Measurements from ENCODE around the gene CMTM4. TPM values are rescaled to one million over a fixed set of nuclear protein-coding genes. Genes with fewer than 3 reads are reported as not detected.

CMTM4 gene
- total and polyA plus RNA-seq, 7 donors = 6.1 to 65.1 (median 12.5) TPM

- H3K4me3 ChIP-seq = no peak overlapping the region
- H3K27me3 ChIP-seq = no peaks in the 10 kb centered on the region
- TF ChIP-seq EP300 (IDR thresholded peaks at IDR 0.05) = no peak
- TF ChIP-seq POLR2A (IDR thresholded peaks at IDR 0.05) = no peak
- TF ChIP-seq CTCF (IDR thresholded peaks at IDR 0.05) = no peak
- TF ChIP-seq POLR2AphosphoS5 (IDR thresholded peaks at IDR 0.05) = no peak
- peaks cover 0 to 16% (median 13%) of the 10 kb centered on the region in 4 donors for H3K4me1 ChIP-seq
- H3K9me3 ChIP-seq = no peaks in the 10 kb centered on the region
- no peak overlapping the region for H3K27ac ChIP-seq
- H3K36me3 ChIP-seq = peaks cover 0 to 34% (median 6%) of the 10 kb centered on the region in 4 donors
- 85 to 91% methylated on average over 2 of the region's 2 CpGs for WGBS, 2 donors
- intact Hi-C loops (cut with DNase I) = no loop called here
- no peak for DNase-seq
Measured at GRCh38 chr16:66617010-66617434, 79.5 kb downstream of the CMTM4 start.

GRCh38 chr16:66616592-66616991, 80.0 kb downstream of the CMTM4 start:
- no peak for DNase-seq
- WGBS, 2 donors = 86% methylated on average over 9 of the region's 9 CpGs

GRCh38 chr16:66616169-66616568, 80.4 kb downstream of the CMTM4 start:
- no peaks in the 10 kb centered on the region for H3K9me3 ChIP-seq
- H3K4me1 ChIP-seq = peaks cover 0 to 16% (median 13%) of the 10 kb centered on the region in 4 donors
- peaks cover 0 to 36% (median 6%) of the 10 kb centered on the region in 4 donors for H3K36me3 ChIP-seq
- 90 to 94% methylated on average over 4 of the region's 4 CpGs for WGBS, 2 donors
- H3K27me3 ChIP-seq = no peaks in the 10 kb centered on the region
- intact Hi-C loops (cut with DNase I) = no loop called here
- no peak for TF ChIP-seq POLR2A (IDR thresholded peaks at IDR 0.05)
- TF ChIP-seq CTCF (IDR thresholded peaks at IDR 0.05) = no peak
- no peak for TF ChIP-seq POLR2AphosphoS5 (IDR thresholded peaks at IDR 0.05)
- TF ChIP-seq EP300 (IDR thresholded peaks at IDR 0.05) = no peak
- H3K4me3 ChIP-seq = no peak overlapping the region
- no peak overlapping the region for H3K27ac ChIP-seq
- no peak for DNase-seq

More at GRCh38 chr16:66616592-66616991, 80.0 kb downstream of the CMTM4 start:
- TF ChIP-seq POLR2AphosphoS5 (IDR thresholded peaks at IDR 0.05) (no peak), CTCF (IDR thresholded peaks at IDR 0.05) (no peak), EP300 (IDR thresholded peaks at IDR 0.05) (no peak), POLR2A (IDR thresholded peaks at IDR 0.05) (no peak)
- Histone ChIP-seq H3K36me3 (peaks cover 0 to 35% (median 6%) of the 10 kb centered on the region in 4 donors), H3K9me3 (no peaks in the 10 kb centered on the region), H3K27ac (no peak overlapping the region), H3K4me1 (peaks cover 0 to 16% (median 13%) of the 10 kb centered on the region in 4 donors), H3K4me3 (no peak overlapping the region), H3K27me3 (no peaks in the 10 kb centered on the region)
- intact Hi-C loops (cut with DNase I) = no loop called here

- no peak for DNase-seq
- WGBS, 2 donors = 92 to 93% methylated on average over 12 of the region's 12 CpGs
Measured at GRCh38 chr16:66614161-66614802, 82.3 kb downstream of the CMTM4 start.

More at GRCh38 chr16:66614161-66614802, 82.3 kb downstream of the CMTM4 start:
- H3K27me3 ChIP-seq = no peaks in the 10 kb centered on the region
- TF ChIP-seq POLR2A (IDR thresholded peaks at IDR 0.05) = no peak
- TF ChIP-seq CTCF (IDR thresholded peaks at IDR 0.05) = no peak
- no peak for TF ChIP-seq POLR2AphosphoS5 (IDR thresholded peaks at IDR 0.05)
- no peak for TF ChIP-seq EP300 (IDR thresholded peaks at IDR 0.05)
- H3K9me3 ChIP-seq = no peaks in the 10 kb centered on the region
- intact Hi-C loops (cut with DNase I) = no loop called here
- H3K4me1 ChIP-seq = peaks cover 0 to 16% (median 13%) of the 10 kb centered on the region in 4 donors
- no peak overlapping the region for H3K4me3 ChIP-seq
- H3K36me3 ChIP-seq = peaks cover 0 to 52% (median 6%) of the 10 kb centered on the region in 4 donors
- no peak overlapping the region for H3K27ac ChIP-seq

Measured in sigmoid colon (tissue), 7 donors.